HG02678 (cell line): ENCODE measurements around the gene CALR3.
A peak's percentile ranks its signal among the peaks of the same experiment; 100 is the strongest.
"Not testable (repeated sequence)": the region's sequence is repeated elsewhere in the genome, so short reads cannot be mapped to it uniquely, and the experiment has no call there.

Experiments
- ATAC-seq: cut with Tn5 transposase; IDR thresholded peaks from one replicate; pipeline ENCODE4 v1.9.1; 2021; ENCODE audit warnings: mild to moderate bottlenecking, moderate library complexity; ENCODE audit not compliant: unreplicated experiment

Gene CALR3

GRCh38 chr19:16495982-16496612, at the start of gene CALR3, which contains the start of gene C19orf44:
CALR3 (minus strand) TSS chr19:16496167; CDS start chr19:16496129, 38 bp downstream.
C19orf44 (plus strand) TSS chr19:16496394; CDS start chr19:16500793, 4,399 bp downstream.
- peak; percentile 97 for ATAC-seq

- no peak for ATAC-seq
These were observed 48.7 kb upstream of the CALR3 start for GRCh38 chr19:16544473-16545231.

GRCh38 chr19:16543734-16544133, 47.8 kb upstream of the CALR3 start:
- not testable (repeated sequence) for ATAC-seq

GRCh38 chr19:16542910-16543472, 47.0 kb upstream of the CALR3 start:
- no peak for ATAC-seq

GRCh38 chr19:16542045-16542909, 46.3 kb upstream of the CALR3 start, which contains the start of gene CHERP:
CHERP (minus strand) TSS chr19:16542437; CDS start chr19:16542378, 59 bp downstream.
- peak; percentile 82 for ATAC-seq

- ATAC-seq: peak; percentile 5
These were observed 45.6 kb upstream of the CALR3 start for GRCh38 chr19:16541526-16542044.

GRCh38 chr19:16540948-16541347, 45.0 kb upstream of the CALR3 start:
- ATAC-seq: no peak

- ATAC-seq: no peak
These were observed 41.1 kb upstream of the CALR3 start for GRCh38 chr19:16537111-16537510.

GRCh38 chr19:16536130-16536529, 40.2 kb upstream of the CALR3 start:
- ATAC-seq: no peak

GRCh38 chr19:16535381-16535780, 39.4 kb upstream of the CALR3 start:
- ATAC-seq: no peak

- ATAC-seq: no peak
These were observed 36.7 kb upstream of the CALR3 start for GRCh38 chr19:16532440-16533234.

GRCh38 chr19:16531380-16531669, 35.4 kb upstream of the CALR3 start:
- no peak for ATAC-seq

- ATAC-seq: no peak
These were observed 34.8 kb upstream of the CALR3 start for GRCh38 chr19:16530540-16531379.

GRCh38 chr19:16529466-16530144, 33.6 kb upstream of the CALR3 start:
- ATAC-seq: no peak

- no peak for ATAC-seq
These were observed 32.1 kb upstream of the CALR3 start for GRCh38 chr19:16527971-16528521.

GRCh38 chr19:16527334-16527935, 31.5 kb upstream of the CALR3 start:
- ATAC-seq: no peak

- ATAC-seq: no peak
These were observed 29.9 kb upstream of the CALR3 start for GRCh38 chr19:16525751-16526481.
